ENCODE measurements around the gene NDRG2.
"Not testable (repeated sequence)": the region's sequence is repeated elsewhere in the genome, so short reads cannot be mapped to it uniquely, and the experiment has no call there.

Gene NDRG2

DNA sequence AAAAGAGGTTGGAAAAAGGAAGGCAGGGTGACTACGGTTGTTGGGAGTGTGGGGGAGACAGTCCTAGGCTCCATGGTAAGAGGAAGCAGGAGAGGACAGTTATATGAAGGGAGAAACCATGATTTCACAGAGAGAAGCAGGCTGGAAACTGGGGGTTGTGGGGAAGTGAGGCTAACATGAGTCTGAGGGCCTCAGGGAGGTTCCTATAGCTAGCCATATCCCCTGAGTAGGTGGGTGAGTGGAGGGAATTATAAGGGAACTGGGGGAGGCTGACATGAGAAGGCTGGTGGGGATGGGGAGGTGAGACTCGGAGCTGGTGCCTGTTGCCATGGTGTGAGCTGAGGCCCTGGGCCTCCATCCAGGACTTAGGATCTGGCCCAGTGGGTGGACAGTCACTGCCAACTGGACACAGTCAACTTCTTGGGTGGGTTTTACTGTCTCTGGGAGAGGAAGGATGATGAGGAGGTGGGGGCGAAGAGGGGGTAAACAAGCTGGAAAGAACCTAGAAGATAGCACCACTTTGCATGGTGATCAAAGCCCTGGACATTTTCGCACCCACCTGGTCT is 8.4 kb upstream of the NDRG2 start:
- DNase-seq, result no peak

GRCh38 chr14:21032326-21033132 is 7.7 kb upstream of the NDRG2 start:
- DNase-seq, result no peak

GRCh38 chr14:21030531-21030930 is 5.7 kb upstream of the NDRG2 start:
- no peak for DNase-seq

- DNase-seq, result no peak
These were observed 5.1 kb upstream of the NDRG2 start, which contains the start of gene TPPP2 for GRCh38 chr14:21029917-21030316. Gene TPPP2 (plus strand): TSS chr14:21030217. CDS start chr14:21030582, 365 bp downstream.

DNA sequence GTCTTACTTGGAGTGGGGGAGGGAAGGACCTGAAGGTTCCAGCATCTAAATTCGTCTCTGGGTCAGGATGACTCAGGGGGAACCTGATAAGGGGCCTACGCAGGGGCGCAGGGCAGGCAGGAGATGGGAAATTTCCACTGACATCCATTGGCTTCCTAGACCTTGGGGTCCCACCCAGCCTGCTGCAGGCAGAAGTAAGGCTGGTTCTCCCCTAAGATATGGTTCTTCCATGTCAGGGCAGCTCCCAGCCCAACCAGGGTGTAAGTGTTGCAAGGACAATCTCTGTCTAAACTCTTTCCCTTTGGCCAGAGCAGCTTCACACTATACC is 2.1 kb upstream of the NDRG2 start:
- no peak for DNase-seq

DNA sequence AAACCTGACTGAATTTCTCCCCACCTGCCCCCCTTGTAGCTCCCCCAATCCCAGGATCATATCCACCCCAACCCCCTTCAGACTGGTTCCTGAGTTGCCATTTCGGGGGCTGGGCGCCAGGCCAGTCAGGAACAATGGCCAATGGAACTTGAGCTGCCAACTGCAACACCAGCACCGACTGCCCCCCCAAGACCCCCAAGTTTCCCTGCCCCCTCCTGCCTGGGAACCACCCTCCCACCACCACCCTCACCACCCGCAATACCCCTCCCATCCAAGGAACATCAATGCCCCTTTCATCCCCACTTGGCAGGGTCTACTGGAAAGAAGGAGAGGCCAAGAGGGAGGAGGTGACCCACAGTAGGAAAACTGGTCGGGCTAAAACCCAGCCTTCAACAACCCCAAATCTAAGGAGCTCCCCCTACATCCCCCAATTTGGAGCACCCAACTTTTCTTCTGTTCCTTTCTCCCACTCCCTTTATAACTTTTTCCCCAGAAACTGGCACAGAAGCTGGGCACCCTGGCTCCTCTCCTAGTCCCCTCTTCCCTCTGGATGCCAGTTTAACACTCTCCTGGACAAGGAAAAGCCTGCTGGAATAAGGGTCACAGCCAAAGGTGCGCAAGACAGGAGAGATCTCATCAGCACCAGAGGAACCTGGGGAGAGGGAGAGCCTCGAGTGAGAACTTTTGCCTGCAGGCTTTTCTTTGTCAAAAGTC is 1.6 kb upstream of the NDRG2 start:
- DNase-seq, result no peak

GRCh38 chr14:21025371-21026273 is 761 bp upstream of the NDRG2 start:
- DNase-seq, result no peak

- no peak for DNase-seq
These were observed 860 bp downstream of the NDRG2 start for GRCh38 chr14:21023817-21024584.

DNA sequence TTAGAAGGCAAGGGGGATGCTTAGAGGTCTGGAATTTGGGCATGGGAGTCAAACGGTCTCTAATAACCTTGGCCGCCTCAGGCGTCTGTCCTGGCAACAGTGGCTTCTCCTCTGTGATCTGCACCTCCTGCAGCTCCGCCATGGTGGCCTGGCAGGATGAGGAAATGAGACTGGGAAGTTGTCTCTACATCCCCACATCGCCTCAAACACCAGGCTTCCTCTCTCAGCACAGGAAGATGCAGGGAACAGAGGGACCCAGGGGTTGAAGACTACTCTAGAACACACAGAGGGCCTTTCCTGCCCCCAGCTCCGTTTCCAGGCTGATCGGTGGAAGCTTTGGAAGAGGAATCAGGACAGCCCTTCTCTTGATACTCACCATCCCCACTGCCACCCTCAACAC is 1.7 kb downstream of the NDRG2 start:
- DNase-seq, result no peak

GRCh38 chr14:21022686-21023085 is 2.2 kb downstream of the NDRG2 start:
- no peak for DNase-seq

- no peak for DNase-seq
These were observed 3.8 kb downstream of the NDRG2 start for GRCh38 chr14:21020977-21021545.

- DNase-seq, result no peak
These were observed 5.5 kb downstream of the NDRG2 start for GRCh38 chr14:21019366-21019765.

- no peak for DNase-seq
These were observed 6.1 kb downstream of the NDRG2 start for GRCh38 chr14:21018781-21019180.

DNA sequence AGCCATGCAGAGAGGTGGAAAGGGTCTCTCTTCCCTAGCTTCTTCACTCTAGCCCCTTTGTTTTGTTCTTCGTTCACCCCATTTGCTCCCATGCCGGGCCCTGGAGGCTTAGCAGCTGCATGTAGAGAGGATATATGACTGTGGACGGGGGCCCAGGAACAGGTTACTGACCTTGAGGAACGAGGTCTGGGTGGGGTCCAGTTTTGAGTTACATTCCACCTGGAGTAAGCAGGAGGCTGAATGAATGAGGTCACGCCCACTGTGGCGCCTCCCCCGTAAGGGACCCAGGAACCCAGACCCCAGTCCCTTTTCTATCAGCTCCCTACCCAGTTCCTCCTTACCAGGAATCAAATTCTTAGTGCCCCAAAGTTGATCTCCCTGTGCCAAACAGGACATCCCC is 6.6 kb downstream of the NDRG2 start:
- DNase-seq, result no peak

DNA sequence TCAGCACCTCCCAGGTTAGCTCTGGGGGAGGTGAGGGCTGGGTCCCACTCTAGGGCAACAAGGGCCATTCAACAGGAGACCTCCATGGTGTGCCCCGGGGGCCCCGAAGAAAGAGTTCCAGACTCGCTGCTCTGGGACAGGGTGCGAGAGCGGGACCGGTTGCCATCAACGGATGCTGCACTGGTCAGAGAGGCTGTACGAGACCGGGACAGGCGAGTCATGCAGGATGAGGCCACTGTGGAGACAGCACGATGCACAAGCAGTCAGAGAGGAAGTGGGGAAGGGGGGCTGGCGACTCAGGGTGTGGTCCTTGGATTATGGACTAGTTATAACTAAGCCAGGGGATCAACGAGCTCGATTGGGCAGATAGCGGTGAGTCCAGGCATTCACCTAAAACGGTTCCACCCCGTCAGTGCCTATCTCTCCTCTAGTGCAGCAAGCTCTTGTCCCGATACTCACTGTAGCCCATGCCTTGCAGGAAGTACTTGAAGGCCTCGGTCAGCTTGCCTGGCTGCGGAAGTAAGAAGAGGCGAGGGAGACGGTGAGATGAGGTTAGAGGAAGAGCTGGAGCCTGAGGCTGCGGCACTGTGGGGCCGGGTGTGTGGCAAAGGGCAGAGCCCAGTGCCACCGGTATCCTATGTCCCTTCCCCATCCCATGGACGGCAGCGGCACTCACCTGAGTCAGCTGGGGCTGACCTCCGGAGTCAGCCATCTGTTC is 7.2 kb downstream of the NDRG2 start:
- no peak for DNase-seq

DNA sequence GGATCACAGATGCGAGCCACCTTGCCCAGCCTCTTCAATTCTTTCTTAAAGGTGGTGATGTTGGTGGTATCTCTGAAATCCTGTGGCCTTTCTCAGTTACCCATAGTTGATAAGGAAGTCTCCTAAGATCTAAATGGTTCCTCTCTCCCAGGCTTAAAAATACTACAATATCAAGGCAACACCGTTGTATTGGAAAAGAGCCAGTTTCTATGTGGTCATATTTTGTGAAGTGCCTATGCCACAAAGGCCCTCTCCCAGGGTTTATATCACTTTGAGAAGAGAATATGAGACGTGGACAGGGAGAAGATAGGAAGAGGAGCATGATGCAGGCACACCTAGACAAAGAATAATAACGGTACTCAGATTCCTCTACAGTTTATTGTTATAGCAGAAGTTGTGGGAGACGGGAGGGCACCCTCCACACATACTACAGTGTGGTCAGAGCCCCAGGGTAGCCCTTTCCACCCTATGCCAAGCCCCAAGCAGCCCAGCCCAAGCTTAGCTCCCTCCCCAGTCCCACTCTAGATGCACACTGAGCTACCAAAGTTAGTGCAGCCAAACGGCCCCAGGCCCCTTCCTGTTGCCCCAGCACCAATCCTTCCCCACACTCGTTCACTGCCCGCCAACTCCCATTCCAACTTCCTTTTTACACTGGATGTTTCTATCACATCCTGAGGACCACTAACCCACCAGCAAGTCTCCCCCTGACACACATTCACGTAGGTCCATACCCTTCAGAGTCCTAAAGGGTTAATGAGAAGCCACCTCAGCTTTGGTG is 8.3 kb downstream of the NDRG2 start:
- DNase-seq, result no peak

DNA sequence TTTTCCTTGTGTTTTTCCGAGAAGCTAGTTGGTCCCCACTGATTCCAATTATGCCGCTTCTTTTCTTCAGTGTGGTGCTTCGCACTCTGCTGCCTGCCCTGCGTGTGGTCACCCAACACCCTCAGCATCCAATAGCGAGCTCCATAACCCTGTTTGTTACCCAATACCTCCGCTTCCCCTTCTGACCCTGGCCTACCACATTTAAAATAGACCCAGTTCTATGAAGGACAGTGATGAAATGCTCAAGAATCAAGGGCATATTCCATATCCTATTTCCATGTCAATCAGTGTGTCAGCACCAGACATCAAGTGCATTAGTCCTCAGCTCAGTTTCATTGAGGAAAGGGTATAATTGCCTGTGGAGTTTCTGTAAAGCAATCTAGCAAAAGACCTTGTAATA is 9.5 kb downstream of the NDRG2 start:
- no peak for DNase-seq

DNA sequence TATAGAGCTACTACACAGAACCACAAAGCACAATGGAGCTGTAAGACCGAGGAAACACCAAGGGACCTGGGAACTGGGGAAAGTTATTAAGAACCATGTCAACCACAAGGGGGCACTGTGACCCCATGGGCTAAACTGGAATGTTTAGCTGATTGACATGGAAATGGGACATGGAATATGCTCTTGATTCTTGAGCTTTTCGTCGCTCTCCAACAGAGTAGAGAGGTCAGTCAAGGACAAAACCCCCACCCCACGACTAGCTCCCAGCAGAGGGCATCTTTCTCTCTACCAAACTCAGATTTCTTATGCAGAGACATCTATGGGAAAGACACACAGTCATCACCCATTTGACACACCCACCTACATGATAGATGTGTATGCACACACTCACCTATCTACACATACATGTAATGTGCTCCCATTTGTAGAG is 10.1 kb downstream of the NDRG2 start:
- peak; percentile 73 for DNase-seq

DNA sequence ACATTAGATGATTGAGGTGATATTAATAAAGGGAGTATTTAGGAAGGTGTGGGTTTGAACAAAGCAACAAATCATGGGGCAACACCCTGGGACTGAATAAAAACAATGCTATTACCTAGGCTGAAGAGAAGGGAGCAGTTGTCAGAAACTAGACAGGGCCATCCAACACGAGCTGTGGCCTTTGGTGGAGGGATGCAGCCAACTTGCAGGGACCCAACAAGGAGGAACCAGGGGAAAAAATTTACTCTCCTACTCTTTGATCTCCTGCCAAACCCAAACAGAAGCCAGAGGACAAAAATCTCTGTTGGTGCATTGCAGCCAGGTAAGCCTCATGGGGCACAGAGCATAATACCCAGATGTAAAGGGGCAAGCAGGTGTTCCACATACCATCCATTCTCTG is 13.7 kb downstream of the NDRG2 start:
- no peak for DNase-seq

DNA sequence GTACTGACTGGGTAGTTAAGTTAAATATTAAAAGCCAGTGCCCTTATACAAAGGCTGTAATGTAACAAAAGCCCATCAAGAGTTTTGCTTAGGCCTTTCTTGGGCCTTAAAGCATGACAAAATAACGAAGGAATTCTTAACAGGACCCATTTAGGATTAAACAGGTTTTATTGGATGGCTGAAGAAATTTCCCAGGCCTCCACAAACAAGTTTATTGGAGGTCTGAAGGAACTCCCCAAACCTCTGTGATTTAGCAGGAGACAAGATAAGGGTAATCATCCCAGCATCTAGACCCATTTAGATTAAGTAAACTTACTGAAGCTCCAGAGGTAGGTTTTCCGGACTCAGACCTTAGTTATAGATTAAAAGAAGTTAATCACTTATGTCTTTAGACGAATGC is 15.1 kb downstream of the NDRG2 start:
- DNase-seq, result not testable (repeated sequence)

All from NCI-H146 (cell line).